Measurements from ENCODE around the gene PIEZO2. TPM values are rescaled to one million over a fixed set of nuclear protein-coding genes. Genes with fewer than 3 reads are reported as not detected.

Gene PIEZO2
- total RNA-seq, 1 experiment from 2014 or later = 5.5 TPM

GRCh38 chr18:11119959-11120587 is 29.3 kb downstream of the PIEZO2 start:
- ChIA-PET POLR2A (ENCODE audit: low non-redundant PET) (interaction anchor here (0.5 kb wide), 1 partner anchor 660 kb away, joined by 5 read pairs; no protein-coding TSS in a partner anchor), CTCF (no interaction called here)
- no peak overlapping the region for H3K27ac ChIP-seq (ENCODE audit: low read depth, low read length, poor library complexity, severe bottlenecking)
- intact Hi-C loops (cut with micrococcal nuclease; ENCODE audit: unreplicated experiment) = no loop called here
- H3K9me3 ChIP-seq (ENCODE audit: low read depth, low read length, poor library complexity, severe bottlenecking) = no peaks in the 10 kb centered on the region
- no peak overlapping the region for H3K4me3 ChIP-seq (ENCODE audit: low read depth, low read length, poor library complexity, severe bottlenecking)
- peaks cover 18% of the 10 kb centered on the region for H3K27me3 ChIP-seq (replicated peaks; ENCODE audit: insufficient read depth, low read depth, low read length, poor library complexity)
- H3K36me3 ChIP-seq (ENCODE audit: insufficient read depth, low read length, poor library complexity, severe bottlenecking) = no peaks in the 10 kb centered on the region
- BruUV-seq (replicated peaks) = no TSS peak
- H3K4me1 ChIP-seq (ENCODE audit: insufficient read depth, low read length, poor library complexity, severe bottlenecking) = no peaks in the 10 kb centered on the region
- TF ChIP-seq EZH2 (IDR thresholded peaks at IDR 0.05; ENCODE audit: borderline replicate concordance, low read depth, low read length, poor library complexity, severe bottlenecking) = no peak
- no peak for DNase-seq (ENCODE audit: low spot score)

GRCh38 chr18:11119550-11119949 is 29.8 kb downstream of the PIEZO2 start:
- no TSS peak for BruUV-seq (replicated peaks)
- Histone ChIP-seq H3K36me3 (ENCODE audit: insufficient read depth, low read length, poor library complexity, severe bottlenecking) (no peaks in the 10 kb centered on the region), H3K27me3 (replicated peaks; ENCODE audit: insufficient read depth, low read depth, low read length, poor library complexity) (peaks cover 14% of the 10 kb centered on the region), H3K4me3 (ENCODE audit: low read depth, low read length, poor library complexity, severe bottlenecking) (no peak overlapping the region), H3K27ac (ENCODE audit: low read depth, low read length, poor library complexity, severe bottlenecking) (no peak overlapping the region), H3K4me1 (ENCODE audit: insufficient read depth, low read length, poor library complexity, severe bottlenecking) (no peaks in the 10 kb centered on the region), H3K9me3 (ENCODE audit: low read depth, low read length, poor library complexity, severe bottlenecking) (no peaks in the 10 kb centered on the region)
- intact Hi-C loops (cut with micrococcal nuclease; ENCODE audit: unreplicated experiment) = no loop called here
- no peak for TF ChIP-seq EZH2 (IDR thresholded peaks at IDR 0.05; ENCODE audit: borderline replicate concordance, low read depth, low read length, poor library complexity, severe bottlenecking)
- TF ChIP-seq CTCF (conservative IDR thresholded peaks at IDR 0.05; ENCODE audit: low read depth, low read length) = no peak
- ChIA-PET POLR2A (ENCODE audit: low non-redundant PET) (interaction anchor here (0.5 kb wide), 1 partner anchor 659 kb away, joined by 5 read pairs; no protein-coding TSS in a partner anchor), CTCF (no interaction called here)
- DNase-seq (ENCODE audit: low spot score) = no peak

DNA sequence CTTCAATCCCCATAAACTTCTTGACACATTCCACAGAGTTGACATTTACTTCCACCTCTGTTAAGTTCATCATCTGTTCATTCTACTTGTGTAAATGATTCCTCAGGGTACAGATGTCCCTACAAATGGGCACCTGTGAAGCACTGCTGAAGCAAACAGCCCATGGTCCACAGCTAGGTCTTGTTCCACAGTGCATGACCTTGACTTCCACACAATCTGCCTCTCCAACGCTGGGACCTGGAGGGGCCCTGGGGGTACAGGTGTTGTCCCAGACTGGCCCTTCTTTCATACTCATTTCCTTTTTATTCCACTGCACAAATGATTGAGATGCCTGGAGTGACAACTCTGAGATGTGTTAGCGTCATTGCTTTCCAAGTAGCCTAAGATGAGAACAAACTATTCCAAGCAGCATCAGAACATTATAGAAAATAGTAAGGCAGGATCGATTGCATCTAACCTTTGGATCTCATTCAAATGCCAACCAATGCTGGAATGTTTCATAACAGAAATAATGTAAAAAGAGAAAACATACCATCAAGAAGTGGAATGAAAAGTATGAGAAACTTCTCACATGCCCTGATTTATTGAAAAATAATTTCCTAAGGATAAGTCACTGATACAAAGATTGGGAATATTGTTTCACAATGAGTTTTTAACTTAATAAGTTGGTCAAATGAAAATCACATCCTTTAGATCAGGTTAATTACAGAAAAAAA is 31.2 kb downstream of the PIEZO2 start:
- intact Hi-C loops (cut with micrococcal nuclease; ENCODE audit: unreplicated experiment) = no loop called here
- no peaks in the 10 kb centered on the region for H3K4me1 ChIP-seq (ENCODE audit: insufficient read depth, low read length, poor library complexity, severe bottlenecking)
- no peak overlapping the region for H3K27ac ChIP-seq (ENCODE audit: low read depth, low read length, poor library complexity, severe bottlenecking)
- H3K27me3 ChIP-seq (replicated peaks; ENCODE audit: insufficient read depth, low read depth, low read length, poor library complexity) = peaks cover 14% of the 10 kb centered on the region
- H3K36me3 ChIP-seq (ENCODE audit: insufficient read depth, low read length, poor library complexity, severe bottlenecking) = no peaks in the 10 kb centered on the region
- H3K9me3 ChIP-seq (ENCODE audit: low read depth, low read length, poor library complexity, severe bottlenecking) = no peaks in the 10 kb centered on the region
- POLR2A ChIA-PET (ENCODE audit: low non-redundant PET) = no interaction called here
- no peak for TF ChIP-seq EZH2 (IDR thresholded peaks at IDR 0.05; ENCODE audit: borderline replicate concordance, low read depth, low read length, poor library complexity, severe bottlenecking)
- TF ChIP-seq CTCF (conservative IDR thresholded peaks at IDR 0.05; ENCODE audit: low read depth, low read length) = no peak
- BruUV-seq (replicated peaks) = no TSS peak
- DNase-seq (ENCODE audit: low spot score) = no peak
- CTCF ChIA-PET = no interaction called here
- no peak overlapping the region for H3K4me3 ChIP-seq (ENCODE audit: low read depth, low read length, poor library complexity, severe bottlenecking)
